Measurements from ENCODE around the gene LRRK1.

The LRRK1 gene

DNA sequence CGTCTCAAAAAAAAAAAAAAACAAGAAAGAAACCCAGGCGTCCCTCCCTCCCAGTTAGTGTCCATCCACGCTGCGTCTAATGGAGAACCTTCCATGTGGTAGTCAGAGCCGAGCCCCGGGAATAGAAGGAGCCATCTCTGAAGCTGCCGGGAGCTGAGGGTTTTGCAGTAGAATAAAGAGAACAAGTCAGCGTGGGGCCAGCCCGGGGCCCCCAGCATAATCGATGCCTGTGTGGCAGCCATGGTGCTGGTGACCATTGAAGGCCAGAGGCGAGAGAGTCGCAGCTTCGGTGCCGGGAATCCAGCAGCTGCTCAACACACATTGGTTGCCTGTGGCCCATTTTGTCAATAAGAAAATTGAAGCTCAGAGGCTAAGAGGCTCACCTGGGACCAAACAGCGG is 181.0 kb downstream of the LRRK1 start:
- H3K27me3 ChIP-seq (replicated peaks; ENCODE audit: control insufficient read depth, insufficient read depth, low read length) = no peaks in the 10 kb centered on the region; the same call in 1 of the 2 replicates
- no peaks in the 10 kb centered on the region for H3K36me3 ChIP-seq (ENCODE audit: control insufficient read depth, insufficient read depth, low read length)
- no peak overlapping the region for H3K4me3 ChIP-seq (replicated peaks; ENCODE audit: low read depth, low read length)
- TF ChIP-seq, protein P1, sequence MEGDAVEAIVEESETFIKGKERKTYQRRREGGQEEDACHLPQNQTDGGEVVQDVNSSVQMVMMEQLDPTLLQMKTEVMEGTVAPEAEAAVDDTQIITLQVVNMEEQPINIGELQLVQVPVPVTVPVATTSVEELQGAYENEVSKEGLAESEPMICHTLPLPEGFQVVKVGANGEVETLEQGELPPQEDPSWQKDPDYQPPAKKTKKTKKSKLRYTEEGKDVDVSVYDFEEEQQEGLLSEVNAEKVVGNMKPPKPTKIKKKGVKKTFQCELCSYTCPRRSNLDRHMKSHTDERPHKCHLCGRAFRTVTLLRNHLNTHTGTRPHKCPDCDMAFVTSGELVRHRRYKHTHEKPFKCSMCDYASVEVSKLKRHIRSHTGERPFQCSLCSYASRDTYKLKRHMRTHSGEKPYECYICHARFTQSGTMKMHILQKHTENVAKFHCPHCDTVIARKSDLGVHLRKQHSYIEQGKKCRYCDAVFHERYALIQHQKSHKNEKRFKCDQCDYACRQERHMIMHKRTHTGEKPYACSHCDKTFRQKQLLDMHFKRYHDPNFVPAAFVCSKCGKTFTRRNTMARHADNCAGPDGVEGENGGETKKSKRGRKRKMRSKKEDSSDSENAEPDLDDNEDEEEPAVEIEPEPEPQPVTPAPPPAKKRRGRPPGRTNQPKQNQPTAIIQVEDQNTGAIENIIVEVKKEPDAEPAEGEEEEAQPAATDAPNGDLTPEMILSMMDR (IDR thresholded peaks at IDR 0.05; ENCODE audit: insufficient read depth, low read length, poor library complexity, severe bottlenecking) = no peak
- no peak for DNase-seq (ENCODE audit: extremely low read depth, insufficient read length)

DNA sequence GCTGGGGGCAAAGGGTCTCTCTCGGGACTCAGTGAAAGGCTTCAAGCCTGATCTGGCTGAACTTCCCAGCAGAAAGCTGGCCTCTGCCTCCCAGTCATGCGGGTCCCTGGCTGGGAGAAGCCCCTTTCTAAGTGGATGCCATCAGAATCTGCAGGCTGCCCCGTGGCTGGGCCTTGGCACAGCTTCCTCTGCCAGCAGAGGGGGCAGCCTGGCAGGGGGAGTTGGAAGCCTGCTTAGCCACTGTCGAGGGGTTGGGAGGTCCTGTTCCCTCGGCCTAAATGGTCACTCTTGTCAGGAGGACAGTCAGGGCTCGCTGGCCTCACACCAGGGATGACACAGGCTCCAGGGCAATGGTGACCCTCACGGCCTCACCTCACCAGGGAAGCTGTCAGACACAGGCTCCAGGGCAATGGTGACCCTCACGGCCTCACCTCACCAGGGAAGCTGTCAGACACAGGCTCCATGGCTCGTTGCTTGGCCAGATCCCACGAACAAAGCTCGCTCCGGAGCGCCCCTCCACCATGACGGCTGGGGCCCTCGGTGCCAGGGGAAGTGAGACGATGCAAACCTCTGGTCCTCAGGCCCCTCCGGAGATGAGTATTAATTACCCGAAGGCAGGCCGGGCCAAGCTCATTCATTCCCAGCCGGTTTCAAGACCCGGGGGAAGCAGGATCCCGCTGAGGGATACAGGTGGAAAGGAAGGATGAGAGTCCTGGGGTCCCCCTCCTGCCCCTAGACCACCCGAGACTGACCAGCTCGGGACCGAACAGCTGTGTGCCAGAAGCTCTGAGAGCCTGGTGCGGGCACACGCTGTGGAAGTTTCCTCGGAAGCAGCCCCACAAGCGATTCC is 181.7 kb downstream of the LRRK1 start:
- Histone ChIP-seq H3K36me3 (ENCODE audit: control insufficient read depth, insufficient read depth, low read length) (no peaks in the 10 kb centered on the region), H3K27me3 (replicated peaks; ENCODE audit: control insufficient read depth, insufficient read depth, low read length) (no peaks in the 10 kb centered on the region), H3K4me3 (replicated peaks; ENCODE audit: low read depth, low read length) (no peak overlapping the region)
- DNase-seq (ENCODE audit: extremely low read depth, insufficient read length) = no peak
- TF ChIP-seq, protein P1 (IDR thresholded peaks at IDR 0.05; ENCODE audit: insufficient read depth, low read length, poor library complexity, severe bottlenecking) = no peak

DNA sequence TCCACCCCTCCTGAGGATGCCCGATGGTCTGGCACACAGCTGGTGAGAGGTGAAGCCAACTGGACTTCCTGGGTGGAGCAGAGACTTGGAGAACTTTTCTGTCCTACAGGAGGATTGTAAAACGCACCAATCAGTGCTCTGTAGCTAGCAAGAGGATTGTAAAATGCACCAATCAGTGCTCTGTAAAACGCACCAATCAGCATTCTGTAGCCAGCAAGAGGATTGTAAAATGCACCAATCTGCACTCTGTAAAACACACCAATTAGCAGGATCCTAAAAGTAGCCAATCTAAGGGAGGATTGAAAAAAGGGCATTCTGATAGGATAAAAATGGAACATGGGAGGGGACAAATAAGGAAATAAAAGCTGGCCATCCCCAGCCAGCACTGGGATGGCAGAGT is 182.5 kb downstream of the LRRK1 start:
- TF ChIP-seq, protein P1 (IDR thresholded peaks at IDR 0.05; ENCODE audit: insufficient read depth, low read length, poor library complexity, severe bottlenecking) = no peak
- Histone ChIP-seq H3K27me3 (replicated peaks; ENCODE audit: control insufficient read depth, insufficient read depth, low read length) (no peaks in the 10 kb centered on the region), H3K4me3 (replicated peaks; ENCODE audit: low read depth, low read length) (no peak overlapping the region), H3K36me3 (ENCODE audit: control insufficient read depth, insufficient read depth, low read length) (no peaks in the 10 kb centered on the region)
- no peak for DNase-seq (ENCODE audit: extremely low read depth, insufficient read length)

GRCh38 chr15:101102746-101103145 is 183.6 kb downstream of the LRRK1 start:
- Histone ChIP-seq H3K4me3 (replicated peaks; ENCODE audit: low read depth, low read length) (no peak overlapping the region), H3K27me3 (replicated peaks; ENCODE audit: control insufficient read depth, insufficient read depth, low read length) (no peaks in the 10 kb centered on the region), H3K36me3 (ENCODE audit: control insufficient read depth, insufficient read depth, low read length) (no peaks in the 10 kb centered on the region)
- no peak for DNase-seq (ENCODE audit: extremely low read depth, insufficient read length)
- TF ChIP-seq, protein P1 (IDR thresholded peaks at IDR 0.05; ENCODE audit: insufficient read depth, low read length, poor library complexity, severe bottlenecking) = no peak

DNA sequence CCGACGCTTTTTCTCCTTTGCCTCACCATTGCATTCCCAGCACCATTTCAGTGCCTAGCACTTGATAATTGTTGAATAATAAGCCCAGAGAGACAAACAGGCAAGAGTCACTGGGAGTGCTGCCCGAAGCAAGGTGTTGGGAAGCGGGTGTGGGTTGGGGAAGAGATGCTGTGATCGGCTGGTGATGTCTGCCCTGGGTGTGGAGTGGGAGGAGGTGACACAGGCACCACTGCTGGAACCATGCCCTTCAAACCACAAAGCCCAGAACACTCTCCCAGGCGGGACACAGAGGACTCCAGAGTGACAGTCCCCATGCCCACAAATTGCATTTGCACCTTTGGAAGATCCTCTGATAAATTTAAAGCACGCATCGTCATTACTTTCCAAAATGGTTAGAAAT is 184.4 kb downstream of the LRRK1 start:
- TF ChIP-seq, protein P1 (IDR thresholded peaks at IDR 0.05; ENCODE audit: insufficient read depth, low read length, poor library complexity, severe bottlenecking) = no peak
- H3K27me3 ChIP-seq (replicated peaks; ENCODE audit: control insufficient read depth, insufficient read depth, low read length) = no peaks in the 10 kb centered on the region
- DNase-seq (ENCODE audit: extremely low read depth, insufficient read length) = no peak

More for the DNA sequence above, 184.4 kb downstream of the LRRK1 start:
- no peak overlapping the region for H3K4me3 ChIP-seq (replicated peaks; ENCODE audit: low read depth, low read length)
- H3K36me3 ChIP-seq (ENCODE audit: control insufficient read depth, insufficient read depth, low read length) = no peaks in the 10 kb centered on the region

All from GM06990 (cell line).